Uterus (tissue), 4 donors: ENCODE measurements around the gene RAD51B. TPM values are rescaled to one million over a fixed set of nuclear protein-coding genes. Genes with fewer than 3 reads are reported as not detected.
A peak's percentile ranks its signal among the peaks of the same experiment; 100 is the strongest.

Experiments used
- DNase-seq, 2 donors: peaks; one replicate each; pipeline ENCODE4 v3.0.0-alpha.2; 2019 to 2020
- H3K27ac ChIP-seq, 2 donors: fragments of 200-600 bp; sonication (generic); 1 replicate in 1 of 2; 2 replicates in 1 of 2; pipeline ENCODE4 v1.5.1; 2016 to 2018
- H3K27me3 ChIP-seq, 2 donors: fragments of 200-600 bp; sonication (generic); one replicate each; pipeline ENCODE4 v1.5.1; 2018 to 2019; ENCODE audit warnings: control low read depth in 1 of 2
- H3K36me3 ChIP-seq, 2 donors: fragments of 200-600 bp; sonication (generic); one replicate each; pipeline ENCODE4 v1.5.1; 2019; ENCODE audit warnings: control low read depth in 1 of 2
- H3K4me1 ChIP-seq, 2 donors: fragments of 200-600 bp; sonication (generic); one replicate each; pipeline ENCODE4 v1.5.1; 2018 to 2019; ENCODE audit warnings: control low read depth in 1 of 2
- H3K4me3 ChIP-seq, 2 donors: fragments of 200-600 bp; sonication (generic); 1 replicate in 1 of 2; 2 replicates in 1 of 2; pipeline ENCODE4 v1.5.1; 2018 to 2019; ENCODE audit warnings: mild to moderate bottlenecking in 1 of 2
- H3K9me3 ChIP-seq, 2 donors: fragments of 200-600 bp; sonication (generic); one replicate each; pipeline ENCODE4 v1.5.1; 2019; ENCODE audit warnings: control low read depth in 1 of 2
- CTCF ChIP-seq, 4 experiments: fragments of 200-600 bp in 2 of 4; fragments of 450-650 bp in 2 of 4; sonication (generic) in 2 of 4; IDR thresholded peaks; one replicate each; pipeline ENCODE4 v1.5.1; 2016 to 2019; ENCODE audit warnings: antibody characterized with exemption in 4 of 4, mild to moderate bottlenecking in 2 of 4, moderate library complexity in 1 of 4
- POLR2A ChIP-seq, 2 donors: fragments of 450-650 bp; IDR thresholded peaks; one replicate each; pipeline ENCODE4 v1.6.1; 2016; ENCODE audit warnings: antibody characterized with exemption in 2 of 2, mild to moderate bottlenecking in 1 of 2, moderate library complexity in 1 of 2
- intact Hi-C: fragments of 100-400 bp; cut with DNase I; formaldehyde crosslinking; loops from one replicate; pipeline ENCODE4 v1.15.1; 2023; ENCODE audit warnings: low total_unique reads
- total RNA-seq, 4 donors: library from RNA; depleted of rRNA in 3 of 4; stranded (reverse); fragments of >200 nt in 3 of 4; gene quantifications; one replicate each; pipeline versions ENCODE4 v1.1.0 to v1.2.4, GENCODE V29; 2014 to 2023
- donor health status: DM: yes; HTN: yes; CAD: no.

Gene RAD51B
- total RNA-seq, 4 donors from 2014 or later = 29.5 to 100.0 (median 70.3) TPM

GRCh38 chr14:68561531-68562007, 742.0 kb downstream of the RAD51B start:
- no peak for DNase-seq
- TF ChIP-seq CTCF (IDR thresholded peaks at IDR 0.05) = no peak
- no peak for TF ChIP-seq POLR2A (IDR thresholded peaks at IDR 0.05)
- Histone ChIP-seq H3K4me1 (peaks cover 14 to 29% of the 10 kb centered on the region in 2 donors), H3K27ac (peak overlapping the region; percentile 88 to 95), H3K27me3 (no peaks in the 10 kb centered on the region), H3K9me3 (no peaks in the 10 kb centered on the region), H3K36me3 (no peaks in the 10 kb centered on the region), H3K4me3 (no peak overlapping the region)
- intact Hi-C loops = no loop called here

- H3K4me3 ChIP-seq = no peak overlapping the region
- H3K9me3 ChIP-seq = no peaks in the 10 kb centered on the region
- no peak for DNase-seq
- intact Hi-C loops = no loop called here
- no peak for TF ChIP-seq CTCF (IDR thresholded peaks at IDR 0.05)
- TF ChIP-seq POLR2A (IDR thresholded peaks at IDR 0.05) = no peak
- no peaks in the 10 kb centered on the region for H3K36me3 ChIP-seq
- peaks cover 14 to 29% of the 10 kb centered on the region in 2 donors for H3K4me1 ChIP-seq
- H3K27me3 ChIP-seq = no peaks in the 10 kb centered on the region
- H3K27ac ChIP-seq = peak overlapping the region; percentile 88 to 95
Observed at GRCh38 chr14:68562911-68563250, 743.3 kb downstream of the RAD51B start.

GRCh38 chr14:68563251-68564131, 743.9 kb downstream of the RAD51B start:
- Histone ChIP-seq H3K27ac (peak overlapping the region; percentile 88 to 95), H3K4me3 (no peak overlapping the region), H3K4me1 (peaks cover 14 to 29% of the 10 kb centered on the region in 2 donors), H3K27me3 (no peaks in the 10 kb centered on the region), H3K9me3 (no peaks in the 10 kb centered on the region), H3K36me3 (no peaks in the 10 kb centered on the region)
- intact Hi-C loops = no loop called here
- DNase-seq = peak; percentile 74 to 76
- TF ChIP-seq CTCF (IDR thresholded peaks at IDR 0.05) (no peak), POLR2A (IDR thresholded peaks at IDR 0.05) (no peak)

- TF ChIP-seq POLR2A (IDR thresholded peaks at IDR 0.05) (no peak), CTCF (IDR thresholded peaks at IDR 0.05) (no peak)
- Histone ChIP-seq H3K9me3 (no peaks in the 10 kb centered on the region), H3K36me3 (no peaks in the 10 kb centered on the region), H3K4me3 (no peak overlapping the region), H3K27me3 (no peaks in the 10 kb centered on the region), H3K4me1 (peaks cover 14 to 29% of the 10 kb centered on the region in 2 donors), H3K27ac (peak overlapping the region; percentile 88 to 95)
- intact Hi-C loops = no loop called here
- no peak for DNase-seq
Observed at GRCh38 chr14:68564191-68564825, 744.7 kb downstream of the RAD51B start.
